Natural killer cell treated with Interleukin-12 subunit alpha and Interleukin-12 subunit beta and Interleukin-15 and Interleukin-18, amount 100 ng/mL, for 72 hours (primary cell): Measurements from ENCODE around the gene CABLES2. TPM values are rescaled to one million over a fixed set of nuclear protein-coding genes. Genes with fewer than 3 reads are reported as not detected.
A peak's percentile ranks its signal among the peaks of the same experiment; 100 is the strongest.

ENCODE experiments used
- ATAC-seq, 2 donors: fragments of 150-1000 bp; cut with Tn5 transposase in 1 of 2; sonication (Bioruptor Pico), chemical (Tn5 transposase) in 1 of 2; 2 replicates each; pipeline ENCODE4 v1.10.0; 2021
- DNase-seq: peaks from one replicate; pipeline ENCODE4 v3.0.0; 2022; ENCODE audit warnings: low spot score
- H3K27ac Mint-ChIP-seq, 2 donors: 1 replicate in 1 of 2; 2 replicates in 1 of 2; pipeline ENCODE4 v1.8.0; 2022; ENCODE audit warnings: mixed read lengths in 2 of 2, mild to moderate bottlenecking in 1 of 2, moderate library complexity in 1 of 2
- H3K27me3 Mint-ChIP-seq, 2 donors: 1 replicate in 1 of 2; 2 replicates in 1 of 2; pipeline ENCODE4 v1.8.0; 2022; ENCODE audit warnings: mixed read lengths in 2 of 2
- H3K36me3 Mint-ChIP-seq: one replicate; pipeline ENCODE4 v1.8.0; 2022; ENCODE audit warnings: mixed read lengths
- H3K4me1 Mint-ChIP-seq, 2 donors: 1 replicate in 1 of 2; 2 replicates in 1 of 2; pipeline ENCODE4 v1.8.0; 2022; ENCODE audit warnings: low read depth in 2 of 2, mixed read lengths in 2 of 2, mild to moderate bottlenecking in 1 of 2
- H3K4me3 Mint-ChIP-seq: one replicate; pipeline ENCODE4 v1.8.0; 2022; ENCODE audit warnings: mixed read lengths
- H3K9me3 Mint-ChIP-seq: 2 replicates; pipeline ENCODE4 v1.8.0; 2022; ENCODE audit warnings: mixed read lengths
- total RNA-seq, 2 donors: library from RNA; stranded (reverse); gene quantifications; one replicate each; pipeline ENCODE4 v1.2.3, GENCODE V29; 2022

The CABLES2 gene
- 1 to 10 TPM; 9.4 to 9.5 TPM for total RNA-seq

- no peaks in the 10 kb centered on the region for H3K36me3 Mint-ChIP-seq
- H3K27ac Mint-ChIP-seq: peak within 1 kb of the TSS; percentile 48 to 70
- DNase-seq (peak; percentile 96), ATAC-seq (peak; percentile 96 to 97)
- no peaks in the 10 kb centered on the region for H3K27me3 Mint-ChIP-seq
- peak within 1 kb of the TSS; percentile 82 for H3K4me3 Mint-ChIP-seq
- no peaks in the 10 kb centered on the region for H3K9me3 Mint-ChIP-seq
- H3K4me1 Mint-ChIP-seq: peaks cover 14 to 16% of the 10 kb centered on the region in 2 donors
These were observed at the start of gene CABLES2 for GRCh38 chr20:62407221-62407992. Gene CABLES2, minus strand, starts transcription at chr20:62407285. Its CDS starts 9 bp downstream, at chr20:62407276.

- no peak for ATAC-seq
- Mint-ChIP-seq H3K9me3 (no peaks in the 10 kb centered on the region), H3K4me3 (no peak overlapping the region), H3K27me3 (peaks cover 5 to 7% of the 10 kb centered on the region in 2 donors), H3K36me3 (no peaks in the 10 kb centered on the region), H3K4me1 (no peaks in the 10 kb centered on the region), H3K27ac (no peak overlapping the region)
- DNase-seq: no peak
These were observed 48.8 kb upstream of the CABLES2 start for GRCh38 chr20:62455929-62456328.

DNA sequence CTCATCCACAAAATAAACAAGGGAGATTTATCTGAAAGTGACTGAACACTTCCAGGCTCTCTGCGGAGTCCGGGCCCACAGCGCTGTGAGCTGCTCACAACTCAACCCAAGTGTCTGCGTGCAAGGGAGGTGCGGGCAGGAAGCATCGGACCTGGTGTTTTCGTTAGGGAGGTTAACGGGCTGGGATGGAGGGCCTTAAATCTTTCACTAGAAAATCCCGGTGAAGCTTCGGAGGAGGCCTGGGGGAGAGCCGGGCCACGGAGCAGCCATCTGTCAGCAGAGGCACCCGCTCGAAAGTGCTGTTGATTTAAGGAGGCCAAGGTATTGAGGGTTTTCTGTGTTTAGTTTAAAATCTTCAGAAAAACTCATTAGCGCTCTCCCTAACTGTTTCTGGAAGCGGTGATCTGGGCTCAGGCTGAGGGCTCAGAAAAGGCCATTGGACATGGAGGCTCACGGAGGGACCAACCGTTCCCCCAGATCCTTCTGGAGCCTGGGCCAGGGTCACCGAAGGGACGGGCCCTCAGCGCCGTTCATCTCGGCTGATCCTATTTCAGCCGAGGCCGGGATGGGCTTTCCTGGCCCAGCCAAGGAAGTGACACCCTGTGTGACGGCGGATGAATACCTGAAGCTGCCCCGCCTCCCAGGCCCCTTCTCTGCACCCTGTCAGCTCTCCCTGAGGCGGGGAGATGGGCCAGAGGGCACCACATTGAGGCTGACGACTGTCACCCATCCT lies 48.0 kb upstream of the CABLES2 start:
- Mint-ChIP-seq H3K9me3 (no peaks in the 10 kb centered on the region), H3K4me1 (no peaks in the 10 kb centered on the region), H3K27me3 (peaks cover 5 to 7% of the 10 kb centered on the region in 2 donors), H3K27ac (no peak overlapping the region), H3K36me3 (no peaks in the 10 kb centered on the region), H3K4me3 (no peak overlapping the region)
- DNase-seq: no peak
- ATAC-seq: no peak

GRCh38 chr20:62453186-62453808 lies 46.2 kb upstream of the CABLES2 start:
- H3K27ac Mint-ChIP-seq: no peak overlapping the region
- ATAC-seq: no peak
- no peaks in the 10 kb centered on the region for H3K4me1 Mint-ChIP-seq
- peaks cover 5 to 10% of the 10 kb centered on the region in 2 donors for H3K27me3 Mint-ChIP-seq
- no peaks in the 10 kb centered on the region for H3K9me3 Mint-ChIP-seq
- DNase-seq: no peak
- H3K36me3 Mint-ChIP-seq: no peaks in the 10 kb centered on the region
- H3K4me3 Mint-ChIP-seq: no peak overlapping the region

GRCh38 chr20:62452475-62453095 lies 45.5 kb upstream of the CABLES2 start:
- Mint-ChIP-seq H3K36me3 (no peaks in the 10 kb centered on the region), H3K27ac (no peak overlapping the region), H3K9me3 (no peaks in the 10 kb centered on the region), H3K4me3 (no peak overlapping the region), H3K4me1 (no peaks in the 10 kb centered on the region), H3K27me3 (peaks cover 5 to 8% of the 10 kb centered on the region in 2 donors)
- ATAC-seq: no peak
- no peak for DNase-seq

DNA sequence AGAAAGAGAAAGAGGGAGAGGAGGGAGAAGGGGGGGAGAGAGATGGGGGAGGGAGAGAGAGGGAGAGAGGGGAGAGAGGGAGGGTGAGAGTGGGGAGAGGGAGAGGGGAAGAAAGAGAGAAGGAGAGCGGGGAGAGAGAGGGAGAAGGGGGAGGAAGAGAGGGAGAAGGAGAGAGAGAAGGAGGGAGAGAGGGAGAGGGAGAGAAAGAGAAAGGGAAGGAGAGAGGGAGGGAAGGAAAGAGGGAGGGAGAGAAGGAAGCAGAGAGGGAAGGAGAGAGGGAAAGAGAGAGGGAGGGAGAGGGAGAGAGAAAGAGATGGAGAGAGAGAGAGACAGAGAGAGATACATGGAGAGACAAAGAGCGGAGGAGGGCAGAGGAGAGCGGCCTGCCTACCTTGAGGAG lies 44.9 kb upstream of the CABLES2 start:
- peaks cover 5 to 8% of the 10 kb centered on the region in 2 donors for H3K27me3 Mint-ChIP-seq
- H3K27ac Mint-ChIP-seq: no peak overlapping the region
- no peaks in the 10 kb centered on the region for H3K36me3 Mint-ChIP-seq
- DNase-seq (no peak), ATAC-seq (no peak)
- H3K4me3 Mint-ChIP-seq: no peak overlapping the region
- no peaks in the 10 kb centered on the region for H3K4me1 Mint-ChIP-seq
- H3K9me3 Mint-ChIP-seq: no peaks in the 10 kb centered on the region

DNA sequence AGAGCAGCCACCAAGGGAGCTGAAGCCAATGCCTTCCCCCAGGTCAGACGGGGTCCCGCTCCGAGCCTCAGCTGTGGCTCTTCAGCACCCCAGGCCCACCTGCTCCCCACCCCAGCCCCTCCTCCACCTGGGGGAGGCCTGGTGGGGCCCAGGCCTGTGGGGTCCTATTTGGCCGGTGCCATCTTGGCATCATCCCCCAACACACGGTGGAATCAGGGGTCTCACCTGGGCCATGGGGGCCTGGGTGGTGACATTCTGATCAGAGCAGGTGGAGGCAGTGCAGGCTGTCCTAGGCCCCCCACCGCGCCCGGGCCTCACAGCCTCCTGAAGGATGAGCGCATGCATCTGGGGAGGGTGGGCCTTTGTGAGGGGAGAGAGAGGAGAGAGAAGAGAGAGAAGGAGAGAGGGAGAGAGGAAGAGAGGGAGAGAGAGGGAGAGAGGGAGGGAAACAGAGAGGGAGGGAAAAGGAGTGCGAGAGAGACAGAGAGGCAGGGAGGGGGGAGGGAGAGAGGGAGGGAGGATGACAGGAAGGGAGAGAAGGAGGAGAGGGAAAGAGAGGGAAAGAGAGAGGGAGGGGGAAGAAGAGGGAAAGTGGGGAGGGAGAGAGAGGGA lies 44.2 kb upstream of the CABLES2 start:
- Mint-ChIP-seq H3K9me3 (no peaks in the 10 kb centered on the region), H3K36me3 (no peaks in the 10 kb centered on the region), H3K4me3 (no peak overlapping the region), H3K27ac (no peak overlapping the region), H3K4me1 (no peaks in the 10 kb centered on the region), H3K27me3 (peaks cover 3 to 8% of the 10 kb centered on the region in 2 donors)
- no peak for DNase-seq
- ATAC-seq: no peak

DNA sequence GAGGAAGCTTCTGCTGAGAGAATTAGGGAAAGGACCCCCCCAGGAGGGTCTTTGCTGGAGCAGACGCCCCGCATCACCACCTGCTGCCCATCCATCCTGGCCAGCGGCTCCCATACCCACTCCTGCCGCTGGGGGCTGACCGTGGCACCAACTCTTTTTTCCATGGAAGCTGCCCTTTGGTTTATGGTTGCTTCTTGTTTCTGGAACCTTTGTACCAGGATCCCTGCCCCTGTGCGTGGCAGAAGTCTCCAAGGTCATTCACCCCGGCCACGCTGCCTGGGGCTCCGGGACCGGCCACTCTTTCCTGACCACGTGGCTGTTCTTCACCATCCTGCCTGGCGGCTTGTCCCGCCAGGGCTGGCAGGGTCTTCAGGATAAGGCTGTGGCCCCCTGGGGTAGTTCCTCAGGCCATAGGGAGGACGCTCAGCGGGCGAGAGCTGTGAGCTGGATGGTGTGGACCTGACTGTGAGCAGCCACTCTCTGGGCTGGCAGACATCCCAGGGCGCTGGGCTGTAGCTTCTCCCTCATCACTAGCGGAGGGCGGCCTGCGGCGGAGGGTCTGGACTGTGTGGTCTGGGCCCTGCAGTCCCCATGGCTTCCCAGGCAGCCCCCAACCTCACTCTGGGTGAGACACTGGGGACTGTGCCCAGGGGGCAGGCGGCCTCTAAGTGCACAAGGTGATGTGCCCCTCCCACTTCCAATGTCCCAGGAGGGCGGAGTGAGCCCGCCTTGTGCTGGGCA lies 43.0 kb upstream of the CABLES2 start:
- DNase-seq: no peak
- no peak for ATAC-seq
- no peak overlapping the region for H3K27ac Mint-ChIP-seq
- H3K27me3 Mint-ChIP-seq: peaks cover 0 to 6% of the 10 kb centered on the region in 2 donors
- H3K36me3 Mint-ChIP-seq: no peaks in the 10 kb centered on the region
- H3K4me1 Mint-ChIP-seq: no peaks in the 10 kb centered on the region
- H3K9me3 Mint-ChIP-seq: no peaks in the 10 kb centered on the region
- H3K4me3 Mint-ChIP-seq: no peak overlapping the region

DNA sequence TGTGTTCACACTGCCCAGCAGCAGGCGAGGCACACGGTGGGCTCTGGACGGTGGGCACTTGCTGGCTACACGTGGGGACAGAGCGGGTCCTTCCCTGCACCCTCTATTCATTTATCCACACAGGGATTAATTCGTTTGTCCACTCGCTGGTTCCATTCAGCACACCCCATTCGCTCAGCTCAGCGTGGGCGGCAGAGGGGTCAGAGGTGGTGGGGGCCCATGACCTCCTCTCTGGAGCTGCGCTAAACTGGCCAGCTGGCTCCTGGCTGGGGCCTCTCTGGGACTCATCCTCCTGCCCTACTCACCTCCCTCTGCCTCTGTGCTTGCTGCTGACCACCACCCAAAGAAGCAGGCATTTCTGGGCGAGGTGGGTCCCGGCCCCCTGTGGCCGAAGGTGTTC lies 41.7 kb upstream of the CABLES2 start:
- ATAC-seq (no peak), DNase-seq (no peak)
- Mint-ChIP-seq H3K27ac (no peak overlapping the region), H3K4me3 (no peak overlapping the region), H3K9me3 (no peaks in the 10 kb centered on the region), H3K36me3 (no peaks in the 10 kb centered on the region), H3K4me1 (no peaks in the 10 kb centered on the region), H3K27me3 (peaks cover 0 to 3% of the 10 kb centered on the region in 2 donors)

DNA sequence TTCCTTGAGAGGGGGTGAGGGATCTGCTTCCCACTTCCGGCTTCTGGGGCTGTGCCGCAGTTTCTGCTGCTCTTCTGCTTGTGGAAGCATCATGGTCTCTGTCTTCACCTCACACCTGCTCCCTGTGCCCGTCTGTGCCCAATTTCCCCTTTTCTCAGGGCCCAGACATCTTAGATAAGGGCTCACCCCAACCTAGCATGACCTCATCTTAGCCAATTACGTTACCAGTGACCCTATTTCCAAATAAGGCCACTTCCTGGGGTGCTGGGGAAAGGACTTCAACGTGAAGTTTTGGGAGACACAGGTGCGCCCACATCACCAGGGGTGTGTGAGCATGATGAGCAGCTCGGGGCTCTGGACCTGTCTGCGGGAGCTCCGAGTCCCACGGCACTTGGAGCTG lies 41.0 kb upstream of the CABLES2 start:
- no peaks in the 10 kb centered on the region for H3K9me3 Mint-ChIP-seq
- no peak overlapping the region for H3K27ac Mint-ChIP-seq
- no peak for DNase-seq
- ATAC-seq: no peak
- H3K4me3 Mint-ChIP-seq: no peak overlapping the region
- H3K4me1 Mint-ChIP-seq: no peaks in the 10 kb centered on the region
- H3K36me3 Mint-ChIP-seq: no peaks in the 10 kb centered on the region
- H3K27me3 Mint-ChIP-seq: peaks cover 0 to 5% of the 10 kb centered on the region in 2 donors

DNA sequence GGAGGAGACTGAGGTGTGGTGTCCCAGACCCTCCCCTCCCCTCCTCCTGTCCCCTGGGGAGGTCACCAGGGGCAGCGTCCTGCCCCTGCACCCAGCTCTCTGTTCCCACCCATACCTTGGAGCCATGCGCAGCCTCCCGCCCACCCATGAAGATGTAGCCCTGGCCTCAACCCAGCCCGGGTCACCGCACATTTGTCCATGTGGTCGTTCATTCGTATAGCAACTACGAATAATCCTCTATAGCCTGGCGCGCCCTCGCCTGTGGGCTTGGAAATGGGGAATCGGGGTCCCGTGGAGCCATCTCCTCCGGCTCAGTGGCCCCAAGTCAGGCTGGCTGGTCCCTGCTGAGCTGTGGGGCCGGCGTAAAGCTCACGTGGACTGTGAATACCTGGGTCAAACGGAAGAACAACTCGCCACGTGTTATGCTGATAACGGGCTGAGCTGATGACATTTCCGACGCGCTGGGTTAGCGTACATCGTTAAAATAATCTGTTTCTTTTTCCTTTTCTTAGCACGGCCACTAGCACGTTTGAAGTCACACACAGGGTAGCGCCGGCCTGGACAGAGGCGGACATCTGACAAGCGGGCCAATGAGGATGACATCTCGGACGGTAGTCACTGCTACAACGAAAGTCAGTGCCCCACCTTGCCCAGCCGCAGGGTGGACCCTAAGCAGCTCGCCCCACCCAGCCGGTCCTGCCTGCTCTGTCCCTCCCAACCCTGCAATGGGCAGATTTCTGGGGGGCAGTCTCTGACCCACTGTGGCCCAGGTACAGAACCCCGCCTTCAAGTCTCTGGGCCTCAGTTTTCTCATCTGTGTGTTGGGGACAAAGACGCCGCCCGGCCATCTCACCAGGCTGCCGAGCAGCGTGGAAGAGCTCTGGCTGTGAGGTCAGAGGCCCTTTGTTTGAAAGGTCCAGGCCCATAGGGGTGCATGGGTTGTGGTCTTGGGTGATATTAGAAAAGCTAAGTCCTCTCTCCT lies 40.1 kb upstream of the CABLES2 start:
- Mint-ChIP-seq H3K4me3 (no peak overlapping the region), H3K4me1 (no peaks in the 10 kb centered on the region), H3K27me3 (peaks cover 0 to 9% of the 10 kb centered on the region in 2 donors), H3K9me3 (no peaks in the 10 kb centered on the region), H3K36me3 (no peaks in the 10 kb centered on the region), H3K27ac (no peak overlapping the region)
- ATAC-seq: no peak
- DNase-seq: no peak

DNA sequence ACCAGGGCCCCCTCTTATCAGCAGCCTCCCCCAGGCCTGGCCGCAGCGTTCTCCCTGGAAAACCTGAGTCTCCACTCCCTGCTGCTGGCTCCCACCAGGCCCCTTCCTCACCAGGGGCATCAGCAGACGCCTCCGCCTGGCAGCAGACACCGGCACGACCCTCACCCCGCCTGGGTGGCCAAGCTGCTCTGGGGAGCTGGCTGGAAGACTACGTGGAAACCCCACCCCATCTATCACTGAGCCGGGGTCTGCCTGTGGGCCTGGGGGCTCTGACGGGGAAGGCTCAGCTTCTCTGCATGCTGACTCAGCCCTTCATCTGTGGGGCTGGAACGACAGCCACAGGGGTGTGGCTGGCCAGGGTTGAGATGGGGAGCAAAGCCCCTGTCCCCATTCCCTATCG lies 39.4 kb upstream of the CABLES2 start:
- ATAC-seq (no peak), DNase-seq (no peak)
- no peaks in the 10 kb centered on the region for H3K4me1 Mint-ChIP-seq
- no peaks in the 10 kb centered on the region for H3K9me3 Mint-ChIP-seq
- H3K36me3 Mint-ChIP-seq: no peaks in the 10 kb centered on the region
- no peak overlapping the region for H3K4me3 Mint-ChIP-seq
- H3K27me3 Mint-ChIP-seq: peaks cover 0 to 9% of the 10 kb centered on the region in 2 donors
- no peak overlapping the region for H3K27ac Mint-ChIP-seq
